ENCODE measurements around the gene PLXNB3.

PLXNB3 gene

DNA sequence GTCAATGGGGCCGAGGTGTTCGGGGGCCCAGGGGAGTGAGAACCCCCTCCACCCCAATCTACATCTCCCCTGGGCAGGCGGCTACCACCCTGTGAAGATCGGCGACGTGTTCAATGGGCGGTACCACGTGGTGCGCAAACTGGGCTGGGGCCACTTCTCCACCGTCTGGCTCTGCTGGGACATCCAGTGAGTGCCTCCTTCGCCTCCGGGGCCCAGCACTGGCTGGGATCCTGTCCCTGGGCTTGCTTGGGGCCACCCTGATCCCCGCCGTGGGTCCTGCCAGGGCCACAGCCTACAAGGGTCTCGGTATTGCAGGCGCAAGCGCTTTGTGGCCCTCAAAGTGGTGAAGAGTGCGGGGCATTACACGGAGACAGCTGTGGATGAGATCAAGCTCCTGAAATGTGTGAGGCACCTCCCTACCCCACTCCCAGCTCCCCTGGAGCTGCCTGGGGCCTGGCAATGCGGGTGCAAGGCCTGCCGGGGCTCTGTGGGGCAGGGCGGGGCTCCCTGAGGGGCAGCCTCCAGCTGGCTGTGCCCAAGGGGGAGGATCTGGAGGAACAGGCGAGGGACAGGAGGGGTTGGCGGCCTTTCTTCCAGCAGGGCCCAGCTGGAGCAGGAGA, 17.5 kb downstream of the PLXNB3 start:
- POLR2A ChIA-PET, result interaction anchor here (0.9 to 2.5 kb wide), 2 partner anchors 13 to 15 kb away, joined by 5 to 7 read pairs; partner anchors contain the start of genes IDH3G and SSR4
- TF ChIP-seq, protein P1, sequence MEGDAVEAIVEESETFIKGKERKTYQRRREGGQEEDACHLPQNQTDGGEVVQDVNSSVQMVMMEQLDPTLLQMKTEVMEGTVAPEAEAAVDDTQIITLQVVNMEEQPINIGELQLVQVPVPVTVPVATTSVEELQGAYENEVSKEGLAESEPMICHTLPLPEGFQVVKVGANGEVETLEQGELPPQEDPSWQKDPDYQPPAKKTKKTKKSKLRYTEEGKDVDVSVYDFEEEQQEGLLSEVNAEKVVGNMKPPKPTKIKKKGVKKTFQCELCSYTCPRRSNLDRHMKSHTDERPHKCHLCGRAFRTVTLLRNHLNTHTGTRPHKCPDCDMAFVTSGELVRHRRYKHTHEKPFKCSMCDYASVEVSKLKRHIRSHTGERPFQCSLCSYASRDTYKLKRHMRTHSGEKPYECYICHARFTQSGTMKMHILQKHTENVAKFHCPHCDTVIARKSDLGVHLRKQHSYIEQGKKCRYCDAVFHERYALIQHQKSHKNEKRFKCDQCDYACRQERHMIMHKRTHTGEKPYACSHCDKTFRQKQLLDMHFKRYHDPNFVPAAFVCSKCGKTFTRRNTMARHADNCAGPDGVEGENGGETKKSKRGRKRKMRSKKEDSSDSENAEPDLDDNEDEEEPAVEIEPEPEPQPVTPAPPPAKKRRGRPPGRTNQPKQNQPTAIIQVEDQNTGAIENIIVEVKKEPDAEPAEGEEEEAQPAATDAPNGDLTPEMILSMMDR (IDR thresholded peaks at IDR 0.05; ENCODE audit: insufficient read depth, low read length, missing control alignments), result no peak
- DNase-seq (ENCODE audit: low read depth, low spot score), result no peak
- H3K4me3 ChIP-seq (ENCODE audit: low read depth, low read length), result no peak overlapping the region
- CTCF ChIA-PET, result interaction anchor here (0.8 to 2.1 kb wide), 3 partner anchors 13 to 165 kb away, joined by 3 to 8 read pairs (median 3); partner anchors contain the start of genes IDH3G and SSR4

DNA sequence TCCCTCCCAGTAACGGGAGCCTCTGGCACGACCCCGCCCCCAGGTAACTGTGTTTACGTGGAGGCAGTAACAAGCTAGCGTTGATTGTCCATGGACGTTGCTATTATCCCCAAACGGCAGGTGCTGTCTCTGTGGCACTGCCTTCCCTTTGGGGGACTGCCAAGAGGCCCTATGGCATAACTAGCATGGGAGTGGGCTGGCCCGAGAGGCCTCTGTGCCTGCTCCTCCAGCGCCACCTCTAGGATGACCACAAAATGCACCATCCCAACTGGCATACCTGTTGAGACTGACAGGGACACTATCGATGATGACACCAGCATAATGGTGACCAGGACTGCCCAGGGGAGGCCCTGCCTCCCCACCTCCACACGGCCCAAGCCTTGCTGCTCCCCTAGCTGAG, 18.3 kb downstream of the PLXNB3 start:
- no peak for DNase-seq (ENCODE audit: low read depth, low spot score)
- TF ChIP-seq, protein P1 (IDR thresholded peaks at IDR 0.05; ENCODE audit: insufficient read depth, low read length, missing control alignments), result no peak
- ChIA-PET CTCF (interaction anchor here (0.9 to 2.1 kb wide), 3 partner anchors 20 to 165 kb away, joined by 3 to 8 read pairs (median 3); no protein-coding TSS in a partner anchor), POLR2A (no interaction called here)
- H3K4me3 ChIP-seq (ENCODE audit: low read depth, low read length), result no peak overlapping the region

DNA sequence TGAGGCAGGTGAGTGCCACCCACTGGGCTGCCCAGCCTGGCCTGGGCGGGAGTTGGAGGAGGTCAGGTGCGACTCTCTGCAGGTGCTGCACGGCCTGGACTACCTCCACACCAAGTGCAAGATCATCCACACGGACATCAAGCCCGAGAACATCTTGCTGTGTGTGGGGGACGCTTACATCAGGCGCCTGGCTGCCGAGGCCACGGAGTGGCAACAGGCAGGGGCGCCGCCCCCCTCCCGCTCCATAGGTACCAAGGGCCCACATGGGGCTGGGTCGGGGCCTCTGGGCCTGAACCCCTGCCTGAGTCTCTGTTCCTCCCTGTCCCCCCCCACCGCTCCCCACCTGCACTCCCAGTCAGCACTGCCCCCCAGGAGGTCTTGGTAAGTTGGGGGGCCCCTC, 18.8 kb downstream of the PLXNB3 start:
- TF ChIP-seq, protein P1 (IDR thresholded peaks at IDR 0.05; ENCODE audit: insufficient read depth, low read length, missing control alignments), result no peak
- POLR2A ChIA-PET, result no interaction called here
- CTCF ChIA-PET, result interaction anchor here (0.9 to 1.0 kb wide), 2 partner anchors 20 to 140 kb away, joined by 3 read pairs; no protein-coding TSS in a partner anchor

DNA sequence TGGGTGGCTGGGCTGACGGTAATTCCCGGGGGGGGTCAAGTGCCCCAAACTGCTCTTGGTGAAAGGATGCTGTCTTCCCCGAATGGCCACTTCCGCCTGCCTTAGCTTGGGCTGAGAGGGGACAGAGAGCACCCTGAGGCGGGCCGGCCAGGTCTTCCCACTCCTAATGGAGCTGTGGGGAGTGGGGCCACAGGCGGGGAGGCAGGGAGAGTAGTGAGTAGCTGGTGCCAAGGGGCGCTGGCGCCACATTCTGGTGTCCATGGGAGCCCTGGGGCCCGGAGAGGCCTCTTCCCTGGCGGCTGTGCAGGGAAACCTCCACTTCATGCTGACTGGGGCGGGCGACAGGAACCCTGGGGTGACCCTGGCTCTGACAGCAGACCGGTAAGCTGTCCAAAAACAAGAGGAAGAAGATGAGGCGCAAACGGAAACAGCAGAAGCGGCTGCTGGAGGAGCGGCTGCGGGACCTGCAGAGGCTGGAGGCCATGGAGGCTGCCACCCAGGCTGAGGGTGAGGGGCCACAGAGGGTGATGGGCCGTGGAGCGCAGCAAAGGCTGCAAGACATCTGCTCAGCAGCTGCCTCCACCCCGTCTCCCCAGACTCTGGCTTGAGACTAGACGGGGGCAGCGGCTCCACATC, 19.4 kb downstream of the PLXNB3 start:
- no peak for DNase-seq (ENCODE audit: low read depth, low spot score)
- no peak overlapping the region for H3K4me3 ChIP-seq (ENCODE audit: low read depth, low read length)
- TF ChIP-seq, protein P1 (IDR thresholded peaks at IDR 0.05; ENCODE audit: insufficient read depth, low read length, missing control alignments), result no peak
- CTCF ChIA-PET, result no interaction called here
- POLR2A ChIA-PET, result no interaction called here

More for the DNA sequence above, 18.8 kb downstream of the PLXNB3 start:
- no peak for DNase-seq (ENCODE audit: low read depth, low spot score)
- no peak overlapping the region for H3K4me3 ChIP-seq (ENCODE audit: low read depth, low read length)

DNA sequence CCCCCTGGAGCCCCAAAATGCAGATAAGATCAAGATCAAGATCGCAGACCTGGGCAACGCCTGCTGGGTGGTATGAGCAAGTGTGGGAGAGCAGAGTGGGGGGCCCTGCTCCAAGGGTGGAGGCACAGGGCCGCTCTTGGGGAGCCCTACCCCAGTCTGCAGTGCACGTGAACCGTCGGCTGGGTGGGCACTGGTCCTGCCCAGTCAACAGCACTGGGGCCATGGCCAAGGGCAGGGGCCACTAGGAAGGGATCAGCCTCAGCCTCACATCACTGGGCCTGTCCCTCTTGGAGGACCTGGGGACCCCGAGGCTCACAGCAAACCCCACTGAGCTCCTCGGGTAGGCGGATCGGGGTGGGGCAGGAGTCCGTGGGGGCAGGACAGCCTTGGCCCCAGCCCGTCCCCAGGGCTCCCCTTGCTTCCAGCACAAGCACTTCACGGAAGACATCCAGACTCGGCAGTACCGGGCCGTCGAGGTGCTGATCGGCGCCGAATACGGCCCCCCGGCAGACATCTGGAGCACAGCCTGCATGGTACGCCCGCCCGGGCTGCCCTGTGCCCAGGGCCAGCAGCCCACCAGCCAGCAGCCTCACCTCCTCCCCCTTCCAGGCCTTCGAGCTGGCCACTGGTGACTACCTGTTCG, 20.4 kb downstream of the PLXNB3 start:
- DNase-seq (ENCODE audit: low read depth, low spot score), result no peak
- TF ChIP-seq, protein P1 (IDR thresholded peaks at IDR 0.05; ENCODE audit: insufficient read depth, low read length, missing control alignments), result no peak
- no peak overlapping the region for H3K4me3 ChIP-seq (ENCODE audit: low read depth, low read length)
- ChIA-PET POLR2A (no interaction called here), CTCF (interaction anchor here (0.7 to 1.2 kb wide), 2 partner anchors 9 to 162 kb away, joined by 3 to 4 read pairs; no protein-coding TSS in a partner anchor)

DNA sequence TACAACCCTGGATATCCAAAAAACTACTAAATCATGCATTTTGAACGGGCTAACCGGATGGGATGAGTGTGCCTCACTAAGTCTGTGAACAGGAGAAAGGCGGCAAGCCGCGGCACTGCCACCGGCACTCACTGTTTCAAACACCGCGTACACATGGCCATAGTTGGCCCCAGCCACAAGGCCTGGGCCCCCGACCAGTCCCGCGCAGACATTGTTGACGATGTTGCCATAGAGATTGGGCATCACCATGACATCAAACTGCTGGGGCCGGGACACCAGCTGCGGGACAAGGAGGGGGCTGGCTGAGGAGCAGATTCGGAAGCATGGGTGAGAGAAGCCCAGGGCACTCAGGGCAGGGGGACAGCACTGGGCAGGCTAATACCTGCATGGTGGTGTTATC, 22.6 kb downstream of the PLXNB3 start:
- CTCF ChIA-PET, result no interaction called here
- TF ChIP-seq, protein P1 (IDR thresholded peaks at IDR 0.05; ENCODE audit: insufficient read depth, low read length, missing control alignments), result no peak
- POLR2A ChIA-PET, result no interaction called here

More for the DNA sequence above, 22.6 kb downstream of the PLXNB3 start:
- H3K4me3 ChIP-seq (ENCODE audit: low read depth, low read length), result no peak overlapping the region
- DNase-seq (ENCODE audit: low read depth, low spot score), result no peak
